WTC11 (cell line): Measurements from ENCODE around the gene MFAP3L. TPM values are rescaled to one million over a fixed set of nuclear protein-coding genes. Genes with fewer than 3 reads are reported as not detected.

Experiments used
- ATAC-seq: fragments of 200-7000 bp; cut with Tn5 transposase; 2 replicates; pipeline ENCODE4 v1.10.0; 2021; ENCODE audit warnings: mild to moderate bottlenecking, moderate library complexity
- CTCF ChIA-PET: fragments of 300-600 bp; sonication (Branson Sonifier 250); formaldehyde crosslinking; loops from one replicate; lab custom pipeline; 2021; ENCODE audit warnings: antibody characterized with exemption; lab: Charles Lee
- POLR2A ChIA-PET: fragments of 350-600 bp; sonication (Branson Sonifier 250); formaldehyde crosslinking; loops from one replicate; lab custom pipeline; 2021; ENCODE audit warnings: antibody characterized with exemption; lab: Charles Lee
- DNase-seq: peaks from one replicate; pipeline ENCODE4 v3.0.0; 2021; ENCODE audit warnings: low spot score
- H3K27ac Mint-ChIP-seq: 2 replicates; pipeline ENCODE4 v1.8.0; 2021; ENCODE audit warnings: mixed read lengths
- H3K27me3 Mint-ChIP-seq: 2 replicates; pipeline ENCODE4 v1.8.0; 2021; ENCODE audit warnings: low read depth, mild to moderate bottlenecking, moderate library complexity, mixed read lengths
- H3K36me3 Mint-ChIP-seq: 2 replicates; pipeline ENCODE4 v1.8.0; 2021; ENCODE audit warnings: mixed read lengths
- H3K4me1 Mint-ChIP-seq: 2 replicates; pipeline ENCODE4 v1.8.0; 2022; ENCODE audit warnings: mixed read lengths
- H3K4me3 Mint-ChIP-seq: 2 replicates; pipeline ENCODE4 v1.8.0; 2021; ENCODE audit warnings: mild to moderate bottlenecking, moderate library complexity, mixed read lengths
- H3K9me3 Mint-ChIP-seq: 2 replicates; pipeline ENCODE4 v1.8.0; 2021; ENCODE audit warnings: mixed read lengths
- CDX4 ChIP-seq: fragments of 250-450 bp; sonication (Bioruptor Pico); IDR thresholded peaks from 2 replicates; pipeline ENCODE4 v1.9.0; 2021; ENCODE audit warnings: moderate library complexity, mild to moderate bottlenecking, inconsistent platforms, borderline replicate concordance
- CREM ChIP-seq: sonication (generic); formaldehyde crosslinking; IDR thresholded peaks from 2 replicates; pipeline ENCODE4 v1.8.1; 2022; ENCODE audit warnings: mild to moderate bottlenecking, missing genetic modification reagents, moderate library complexity
- CTCF ChIP-seq: fragments of 200-600 bp; IDR thresholded peaks from 2 replicates; pipeline ENCODE4 v1.8.0; 2022; ENCODE audit warnings: antibody characterized with exemption
- FOXK1 ChIP-seq: sonication (generic); formaldehyde crosslinking; IDR thresholded peaks from 2 replicates; pipeline ENCODE4 v1.8.0; 2022; ENCODE audit warnings: mild to moderate bottlenecking, moderate library complexity, missing genetic modification reagents
- GRHL2 ChIP-seq: fragments of 250-450 bp; sonication (Bioruptor Pico); IDR thresholded peaks from 2 replicates; pipeline ENCODE4 v1.8.0; 2022; ENCODE audit warnings: mild to moderate bottlenecking, moderate library complexity; ENCODE audit not compliant: insufficient replicate concordance, severe bottlenecking
- GTF2I ChIP-seq: fragments of 250-450 bp; sonication (Bioruptor Pico); conservative IDR thresholded peaks from 2 replicates; pipeline ENCODE4 v1.4.0; 2021; ENCODE audit warnings: mild to moderate bottlenecking
- JAZF1 ChIP-seq: fragments of 250-450 bp; sonication (Bioruptor Pico); IDR thresholded peaks from 2 replicates; pipeline ENCODE4 v1.9.0; 2021; ENCODE audit warnings: moderate library complexity, mild to moderate bottlenecking, inconsistent platforms
- JUN ChIP-seq: sonication (generic); formaldehyde crosslinking; IDR thresholded peaks from 2 replicates; pipeline ENCODE4 v1.8.0; 2023; ENCODE audit warnings: mild to moderate bottlenecking, missing genetic modification reagents
- NR3C1 ChIP-seq: sonication (generic); formaldehyde crosslinking; conservative IDR thresholded peaks from 2 replicates; pipeline ENCODE4 v1.8.1; 2023; ENCODE audit warnings: low read depth, mild to moderate bottlenecking, missing genetic modification reagents
- OVOL2 ChIP-seq: fragments of 250-450 bp; sonication (Bioruptor Pico); IDR thresholded peaks from 2 replicates; pipeline ENCODE4 v1.9.0; 2021; ENCODE audit warnings: mild to moderate bottlenecking, borderline replicate concordance
- PRDM15 ChIP-seq: sonication (generic); formaldehyde crosslinking; IDR thresholded peaks from 2 replicates; pipeline ENCODE4 v1.8.0; 2022; ENCODE audit warnings: missing genetic modification reagents
- SMAD3 ChIP-seq: sonication (generic); formaldehyde crosslinking; IDR thresholded peaks from 2 replicates; pipeline ENCODE4 v1.8.0; 2022; ENCODE audit warnings: missing genetic modification reagents, mild to moderate bottlenecking, borderline replicate concordance
- STAT6 ChIP-seq: sonication (generic); formaldehyde crosslinking; conservative IDR thresholded peaks from 2 replicates; pipeline ENCODE4 v1.8.1; 2023; ENCODE audit warnings: mild to moderate bottlenecking, low read depth, missing genetic modification reagents, moderate library complexity
- TEAD1 ChIP-seq: sonication (generic); formaldehyde crosslinking; IDR thresholded peaks from 2 replicates; pipeline ENCODE4 v1.8.0; 2022; ENCODE audit warnings: mild to moderate bottlenecking, missing genetic modification reagents
- ZNF263 ChIP-seq: sonication (generic); formaldehyde crosslinking; IDR thresholded peaks from 2 replicates; pipeline ENCODE4 v1.8.1; 2022; ENCODE audit warnings: low read depth, mild to moderate bottlenecking, moderate library complexity, missing genetic modification reagents
- ZNF317 ChIP-seq: sonication (generic); formaldehyde crosslinking; IDR thresholded peaks from 2 replicates; pipeline ENCODE4 v1.8.1; 2023; ENCODE audit warnings: low read depth, mild to moderate bottlenecking, moderate library complexity, missing genetic modification reagents, borderline replicate concordance
- ZNF671 ChIP-seq: fragments of 250-450 bp; sonication (Bioruptor Pico); IDR thresholded peaks from 2 replicates; pipeline ENCODE4 v1.8.0; 2021; ENCODE audit warnings: mild to moderate bottlenecking
- ZSCAN18 ChIP-seq: fragments of 250-450 bp; sonication (Bioruptor Pico); IDR thresholded peaks from 2 replicates; pipeline ENCODE4 v2.1.2; 2022; ENCODE audit warnings: mild to moderate bottlenecking, moderate library complexity
- total RNA-seq: library from RNA; stranded (reverse); gene quantifications from 3 replicates; pipeline ENCODE4 v1.2.3, GENCODE V29; 2021

MFAP3L gene
- total RNA-seq, 1 experiment from 2014 or later: 31.3 TPM

GRCh38 chr4:170017252-170017651 lies 8.9 kb downstream of the MFAP3L start:
- peaks cover 51% of the 10 kb centered on the region for H3K4me1 Mint-ChIP-seq
- no peak for TF ChIP-seq ZNF263 (CRISPR knock-in tag)
- no peak for TF ChIP-seq GRHL2 (CRISPR knock-in tag)
- TF ChIP-seq ZNF671 (CRISPR knock-in tag): no peak
- TF ChIP-seq ZNF317: no peak
- TF ChIP-seq STAT6 (CRISPR knock-in tag): no peak
- TF ChIP-seq SMAD3: no peak
- TF ChIP-seq CDX4 (CRISPR knock-in tag): no peak
- TF ChIP-seq FOXK1 (CRISPR knock-in tag): no peak
- TF ChIP-seq JUN (CRISPR knock-in tag): no peak
- TF ChIP-seq OVOL2 (CRISPR knock-in tag): no peak
- no peak for TF ChIP-seq GTF2I
- TF ChIP-seq NR3C1 (CRISPR knock-in tag): no peak
- no peak for TF ChIP-seq ZSCAN18
- no peak for TF ChIP-seq JAZF1 (CRISPR knock-in tag)
- TF ChIP-seq PRDM15: no peak
- no peak for TF ChIP-seq CREM (CRISPR knock-in tag)
- TF ChIP-seq TEAD1 (CRISPR knock-in tag): no peak
- no peak for TF ChIP-seq CTCF
- no peaks in the 10 kb centered on the region for H3K27me3 Mint-ChIP-seq
- ChIA-PET CTCF (interaction anchor here (0.5 kb wide), 1 partner anchor 294 kb away, joined by 3 read pairs; no protein-coding TSS in a partner anchor), POLR2A (no interaction called here)
- DNase-seq (no peak), ATAC-seq (no peak; the same call in 1 of the 2 replicates)
- H3K9me3 Mint-ChIP-seq: no peaks in the 10 kb centered on the region
- H3K27ac Mint-ChIP-seq: no peak overlapping the region
- no peak overlapping the region for H3K4me3 Mint-ChIP-seq
- H3K36me3 Mint-ChIP-seq: no peaks in the 10 kb centered on the region
